ENCODE measurements around the gene CASZ1. TPM values are rescaled to one million over a fixed set of nuclear protein-coding genes. Genes with fewer than 3 reads are reported as not detected.

CASZ1 gene
- polyA plus RNA-seq, 3 donors = 3.0 to 3.7 (median 3.4) TPM

DNA sequence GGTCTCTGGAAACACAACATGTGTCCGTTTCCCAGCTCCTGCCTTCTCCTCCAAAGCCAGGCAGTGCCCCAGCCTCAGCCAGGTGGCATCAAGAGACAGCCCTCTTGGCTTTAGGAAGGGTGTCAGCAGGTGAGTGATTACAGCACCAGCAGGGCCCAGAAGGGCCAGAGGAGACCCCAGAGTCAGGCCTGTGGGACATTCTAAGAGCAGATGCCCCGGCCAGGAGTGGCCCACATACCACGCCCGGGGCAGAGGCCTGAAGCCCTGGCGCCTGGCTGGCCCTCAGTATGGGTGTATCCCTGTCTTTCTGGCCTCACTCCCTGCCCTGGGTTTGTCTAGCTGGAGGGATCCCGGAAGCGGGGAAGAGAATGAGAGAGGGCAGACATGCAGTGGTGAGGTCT, 109.2 kb downstream of the CASZ1 start:
- H3K27ac ChIP-seq (ENCODE audit: low read depth, low read length) = no peak overlapping the region
- 25 to 88% (median 84%) methylated on average over 7 of the region's 7 CpGs for WGBS, 3 donors

DNA sequence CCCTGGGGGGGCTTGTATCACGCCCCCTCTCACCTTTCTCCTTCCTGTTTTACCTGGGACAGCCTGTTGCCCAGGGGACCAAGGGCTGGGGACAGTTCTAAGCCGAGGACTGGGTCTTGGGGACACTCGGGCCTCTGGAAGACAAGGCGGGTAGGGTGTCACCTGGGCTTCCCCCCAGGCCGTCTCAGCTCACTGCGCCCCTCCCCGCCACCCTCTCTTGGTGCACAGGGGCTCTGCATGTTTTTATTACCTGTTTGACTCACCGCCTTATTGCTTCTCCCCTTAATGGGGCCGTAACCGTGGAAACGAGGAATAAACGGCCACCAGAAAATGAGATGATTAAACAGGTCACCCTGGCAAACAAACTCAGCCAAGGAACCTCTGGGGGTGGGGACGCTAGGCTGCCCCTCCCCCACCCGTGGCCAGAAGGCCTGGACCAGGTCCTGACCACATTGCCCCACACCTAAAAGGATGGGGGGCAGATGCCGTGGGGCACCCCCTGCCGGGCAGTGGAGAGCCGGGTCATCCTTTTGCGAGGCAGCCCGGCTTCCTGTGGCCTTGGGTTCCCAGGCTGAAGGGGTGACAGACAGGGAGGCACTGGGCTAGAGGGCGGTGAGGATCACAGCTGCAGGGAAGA, 109.9 kb downstream of the CASZ1 start:
- H3K27ac ChIP-seq (ENCODE audit: low read depth, low read length) = no peak overlapping the region

DNA sequence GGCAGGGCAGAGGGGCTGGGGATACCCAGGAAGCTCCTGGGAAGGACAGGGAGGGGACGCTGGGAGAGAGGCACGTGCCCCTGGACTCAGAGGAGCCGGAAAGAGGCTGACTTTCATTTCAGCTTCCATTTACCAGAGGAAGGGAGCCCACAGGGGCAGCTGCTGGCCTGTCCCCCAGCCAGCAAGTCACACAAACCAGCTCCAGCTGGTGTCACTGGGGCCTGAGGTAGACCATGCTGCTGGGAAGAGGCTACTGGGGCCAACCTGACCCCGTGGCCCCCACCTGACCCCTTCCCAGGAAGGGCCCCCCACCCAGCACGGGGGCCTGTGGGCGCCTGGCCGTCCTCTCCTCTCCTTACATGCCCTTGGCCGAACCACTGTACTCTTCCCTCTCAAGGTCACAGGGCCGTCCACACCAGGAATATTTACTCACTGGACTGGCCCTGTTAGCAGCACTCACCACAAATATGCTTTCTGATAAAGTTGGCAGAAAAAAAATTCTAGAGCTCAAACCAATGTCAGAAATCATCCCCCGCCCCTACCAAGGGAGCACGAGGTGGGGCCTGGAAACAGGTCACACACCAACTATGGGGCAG, 110.5 kb downstream of the CASZ1 start:
- no peak overlapping the region for H3K27ac ChIP-seq (ENCODE audit: low read depth, low read length)
- whole genome bisulfite sequencing, 3 donors = 23 to 76% (median 65%) methylated on average over 11 of the region's 11 CpGs

More for the DNA sequence above, 109.9 kb downstream of the CASZ1 start:
- WGBS, 3 donors = 17 to 73% (median 65%) methylated on average over 17 to 20 of the region's 20 CpGs

DNA sequence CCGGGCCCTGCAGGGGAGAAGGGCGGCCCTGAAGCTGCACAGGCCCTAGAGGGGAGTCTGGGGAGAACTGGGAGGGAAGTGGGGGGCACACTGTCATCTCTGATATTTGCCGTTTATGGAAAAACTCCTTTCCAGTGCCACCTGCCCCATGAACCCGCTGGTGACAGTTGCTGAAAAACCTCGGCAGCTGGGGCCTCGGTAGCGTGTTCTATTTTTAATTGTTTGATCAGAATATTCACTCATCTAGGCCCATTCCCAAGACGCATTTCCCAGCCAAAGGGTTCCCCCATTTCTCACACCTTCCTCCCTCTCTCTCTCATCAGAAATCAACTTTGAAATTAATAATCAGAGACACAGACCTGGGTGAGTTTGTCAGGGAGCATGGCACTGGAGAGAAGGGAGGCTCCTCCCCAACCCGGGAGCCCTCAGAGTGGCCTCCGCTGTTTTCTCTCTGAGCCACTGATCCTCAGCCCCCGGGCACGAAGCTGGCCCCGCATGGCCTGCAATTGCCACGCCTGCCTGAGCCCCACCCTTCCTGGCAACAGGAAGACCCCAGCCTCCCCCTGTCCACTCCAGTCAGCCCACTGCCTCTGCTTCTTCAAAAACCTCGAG, 111.1 kb downstream of the CASZ1 start:
- no peak overlapping the region for H3K27ac ChIP-seq (ENCODE audit: low read depth, low read length)
- 47 to 82% (median 75%) methylated on average over 15 of the region's 15 CpGs for WGBS, 3 donors

DNA sequence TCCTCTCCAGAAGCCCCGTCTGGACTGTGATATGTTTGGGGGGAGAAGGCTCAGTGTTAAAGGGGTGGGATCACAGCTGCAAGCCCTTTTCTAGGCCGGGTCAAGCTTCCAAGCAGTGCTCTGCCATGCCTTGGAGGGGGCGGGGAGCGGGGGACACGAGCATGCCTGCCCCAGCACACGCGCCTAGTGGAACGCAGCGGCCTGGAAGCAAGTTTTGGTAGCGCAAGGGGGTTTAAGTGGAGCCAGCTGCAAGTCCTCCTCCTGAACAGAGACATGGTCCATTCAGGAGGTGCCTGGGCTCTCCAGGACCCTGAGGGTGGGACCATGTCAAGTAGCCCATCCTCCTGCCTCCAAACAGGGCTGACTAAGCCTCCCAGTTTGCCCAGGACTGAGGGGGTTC, 112.2 kb downstream of the CASZ1 start:
- no peak overlapping the region for H3K27ac ChIP-seq (ENCODE audit: low read depth, low read length)
- WGBS, 3 donors = 82 to 91% (median 87%) methylated on average over 10 of the region's 10 CpGs

DNA sequence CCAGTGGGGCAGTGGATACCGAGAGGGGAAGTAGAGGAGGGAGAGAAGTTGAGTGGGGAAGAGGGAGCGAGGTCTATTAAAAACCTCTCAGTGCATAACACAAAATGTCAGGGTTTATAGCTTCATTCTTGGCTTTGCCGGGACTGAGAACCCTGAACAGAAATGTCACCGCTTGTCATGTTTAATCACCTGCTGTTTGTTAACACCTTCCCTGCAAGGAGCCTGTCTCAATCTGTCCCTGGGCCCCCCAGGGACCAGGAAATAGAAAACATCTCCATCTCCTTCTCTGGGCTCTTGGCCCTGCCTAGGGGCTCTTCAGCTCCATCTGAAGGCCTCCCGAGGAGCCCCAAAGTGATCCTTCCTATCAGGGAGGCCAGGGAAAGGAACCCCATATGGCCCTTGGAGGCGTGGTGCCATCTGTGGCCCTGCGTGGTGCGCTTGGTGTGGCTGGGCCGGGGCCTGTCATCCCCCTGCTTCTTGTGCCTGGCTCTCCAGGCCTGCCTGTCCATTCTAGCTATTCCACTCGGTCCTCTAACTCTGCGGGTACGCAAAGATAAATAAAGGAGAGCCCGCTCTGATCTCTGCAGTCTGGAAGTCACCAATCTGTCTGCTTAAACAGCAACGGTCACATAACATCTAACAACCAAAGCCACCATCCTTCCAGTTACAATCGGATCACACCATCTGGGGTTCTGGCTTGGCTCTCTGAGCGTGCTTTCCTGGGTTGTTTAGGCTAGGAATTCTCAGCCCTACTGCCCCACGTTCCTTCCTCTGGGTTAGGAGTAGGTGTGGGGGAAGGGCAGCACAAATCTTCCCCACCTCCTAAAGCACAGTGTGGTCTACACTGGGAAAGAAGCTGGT, 113.8 kb downstream of the CASZ1 start:
- no peak overlapping the region for H3K27ac ChIP-seq (ENCODE audit: low read depth, low read length)
- 51 to 87% (median 80%) methylated on average over 17 of the region's 17 CpGs for WGBS, 3 donors

DNA sequence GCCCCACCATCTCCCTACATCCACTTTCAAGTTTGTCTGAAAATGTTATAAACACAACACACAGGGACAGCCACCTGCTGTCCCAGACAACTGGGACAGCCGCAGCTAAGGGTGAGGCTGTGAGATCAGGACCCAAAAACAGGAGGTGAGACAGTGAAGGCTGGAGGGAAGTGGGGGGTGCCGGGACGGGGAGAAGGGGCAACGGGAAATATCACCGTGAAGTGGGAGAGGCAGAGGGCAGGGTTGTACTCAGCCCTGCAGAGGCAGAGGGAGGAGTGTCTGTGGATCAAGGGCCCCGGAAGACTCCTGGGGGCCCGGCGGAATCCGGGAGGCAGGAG, 114.4 kb downstream of the CASZ1 start:
- WGBS, 3 donors = 34 to 48% (median 47%) methylated on average over 9 of the region's 9 CpGs
- H3K27ac ChIP-seq (ENCODE audit: low read depth, low read length) = no peak overlapping the region

DNA sequence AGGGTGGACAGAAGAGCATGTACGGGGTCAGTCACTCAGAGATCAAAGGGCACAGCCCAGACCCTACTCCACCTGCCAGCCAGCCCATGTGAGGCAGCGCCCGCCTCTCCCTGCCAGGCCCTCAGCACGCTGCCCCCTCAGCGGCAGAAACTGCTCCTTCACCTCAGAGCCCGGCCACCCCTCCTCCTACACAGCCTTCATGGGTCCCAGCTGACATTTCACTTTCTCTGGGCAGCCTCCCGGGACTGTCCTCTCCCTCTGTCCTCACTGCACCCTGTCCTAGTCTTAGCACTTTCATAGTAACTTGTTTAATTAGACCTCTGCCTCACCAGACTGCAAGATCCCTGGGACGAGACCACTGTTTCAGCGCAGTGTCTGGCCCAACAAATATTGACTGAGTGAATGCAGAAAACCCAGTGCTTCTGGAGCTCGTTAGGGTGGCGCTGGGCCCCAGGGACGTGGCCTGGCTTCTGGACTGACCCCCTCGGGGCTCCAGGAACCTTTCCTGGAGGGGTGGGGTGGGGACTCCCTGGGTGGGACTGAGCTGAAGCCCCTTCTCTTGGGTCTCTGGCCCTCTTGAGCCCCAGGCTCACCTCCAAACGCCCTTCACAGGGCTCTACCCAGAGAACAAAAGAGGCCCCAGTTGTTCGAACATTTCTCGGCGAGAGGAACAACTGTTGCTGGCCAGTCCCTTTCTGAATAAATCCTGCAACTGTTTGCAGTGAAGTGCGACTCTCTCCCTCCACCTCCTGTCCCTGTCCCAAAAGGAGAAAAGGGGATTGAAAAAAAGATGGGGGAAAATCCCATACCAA, 114.9 kb downstream of the CASZ1 start:
- WGBS, 3 donors = 56 to 91% (median 77%) methylated on average over 16 to 18 of the region's 18 CpGs
- no peak overlapping the region for H3K27ac ChIP-seq (ENCODE audit: low read depth, low read length)

DNA sequence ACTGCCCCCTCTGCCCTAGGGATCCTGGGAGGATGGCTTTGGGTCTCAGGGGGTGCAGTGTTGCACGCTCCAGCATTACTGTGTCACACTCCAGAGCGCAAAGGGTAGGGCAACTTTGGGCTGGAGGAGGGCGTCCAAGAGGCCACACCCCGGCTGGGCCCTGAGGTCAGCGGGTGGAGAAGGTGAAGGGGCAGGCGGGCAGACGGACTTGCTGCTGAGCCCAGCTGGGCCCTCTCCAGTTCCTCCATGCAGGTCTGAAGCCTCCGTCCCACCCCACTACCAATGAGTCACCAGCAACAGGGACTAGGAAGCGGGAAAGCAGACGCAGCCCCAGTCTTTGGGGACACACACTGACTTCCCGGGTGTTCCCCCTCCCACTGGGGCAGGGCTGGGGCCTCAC, 116.0 kb downstream of the CASZ1 start:
- 66 to 80% (median 77%) methylated on average over 11 of the region's 11 CpGs for WGBS, 3 donors

DNA sequence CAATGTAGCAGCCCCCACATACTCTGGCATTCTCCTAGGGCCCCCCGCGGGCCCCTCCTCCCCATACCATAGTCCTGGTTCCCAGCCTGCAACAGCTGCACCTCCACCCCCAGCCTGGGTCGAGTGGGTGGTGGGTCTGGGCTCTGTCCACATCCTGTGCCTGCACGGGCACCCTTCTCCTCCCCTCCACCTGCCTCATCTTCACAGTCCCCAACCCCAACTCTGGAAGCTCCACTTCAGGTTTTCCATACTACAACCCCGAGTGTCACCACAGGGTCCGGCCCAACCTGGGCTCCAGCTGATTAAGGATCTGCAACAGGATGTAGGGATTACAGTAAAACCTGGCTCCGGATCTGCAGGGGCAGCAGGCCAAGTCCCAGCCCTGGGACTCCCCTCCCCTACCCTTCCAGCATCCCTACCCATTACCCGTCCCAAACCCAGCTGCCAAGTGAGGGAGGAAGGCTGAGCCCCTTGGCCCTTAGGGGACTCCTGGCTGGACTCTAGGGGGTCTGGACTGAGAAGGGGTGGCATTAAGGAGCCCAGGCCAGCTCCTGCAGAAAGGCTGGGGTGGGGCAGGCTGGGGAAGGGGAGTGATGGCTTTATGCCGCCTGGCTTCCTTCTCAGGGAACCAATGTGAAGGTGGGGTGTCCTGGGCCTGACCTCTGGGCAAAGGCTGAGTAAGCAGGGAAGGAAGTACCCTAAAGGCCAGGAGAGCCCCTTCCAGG, 116.8 kb downstream of the CASZ1 start:
- H3K27ac ChIP-seq (ENCODE audit: low read depth, low read length) = no peak overlapping the region
- WGBS, 3 donors = 33 to 51% (median 42%) methylated on average over 9 of the region's 9 CpGs

More for the DNA sequence above, 116.0 kb downstream of the CASZ1 start:
- H3K27ac ChIP-seq (ENCODE audit: low read depth, low read length) = no peak overlapping the region

DNA sequence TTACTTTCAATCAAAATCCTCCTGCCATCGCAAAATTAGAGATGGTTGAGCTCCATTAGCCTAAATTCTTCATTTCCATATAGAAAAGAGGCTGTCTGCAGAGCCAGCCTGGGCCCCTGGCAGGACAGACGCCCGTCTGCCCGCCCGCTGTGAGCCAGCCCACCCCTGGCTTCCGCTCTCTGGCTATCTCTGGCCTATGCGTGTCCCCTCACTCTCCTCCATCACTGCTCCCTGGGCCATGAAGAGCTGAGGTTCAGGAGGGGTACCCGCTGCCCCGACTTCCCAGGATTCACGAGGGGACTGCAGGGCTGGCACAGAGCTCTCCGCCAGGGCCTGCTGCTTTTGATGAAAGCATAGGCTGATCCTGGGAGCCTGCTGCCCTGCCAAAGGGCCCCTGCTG, 117.6 kb downstream of the CASZ1 start:
- 86 to 92% (median 89%) methylated on average over 11 of the region's 11 CpGs for WGBS, 3 donors
- H3K27ac ChIP-seq (ENCODE audit: low read depth, low read length) = no peak overlapping the region

DNA sequence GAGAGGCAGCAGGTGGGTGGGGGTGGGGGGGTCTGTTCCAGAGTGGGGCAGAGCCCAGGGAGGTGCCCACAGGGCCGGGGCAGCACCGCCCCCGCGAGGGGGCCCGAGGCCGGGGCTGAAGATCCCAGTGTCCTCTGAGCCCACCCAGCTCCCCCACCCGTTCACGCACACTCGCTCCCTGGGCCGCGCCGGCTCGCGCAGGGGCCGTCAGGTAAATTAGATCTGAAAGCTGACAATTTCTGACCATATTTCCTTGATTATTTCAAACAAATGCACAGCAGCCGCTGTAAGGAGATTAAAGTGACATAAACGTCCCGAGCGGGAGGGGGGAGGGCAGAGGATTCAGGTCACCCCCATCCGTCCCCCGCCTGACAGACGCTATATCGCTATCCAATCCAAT, 118.0 kb downstream of the CASZ1 start:
- H3K27ac ChIP-seq (ENCODE audit: low read depth, low read length) = no peak overlapping the region

DNA sequence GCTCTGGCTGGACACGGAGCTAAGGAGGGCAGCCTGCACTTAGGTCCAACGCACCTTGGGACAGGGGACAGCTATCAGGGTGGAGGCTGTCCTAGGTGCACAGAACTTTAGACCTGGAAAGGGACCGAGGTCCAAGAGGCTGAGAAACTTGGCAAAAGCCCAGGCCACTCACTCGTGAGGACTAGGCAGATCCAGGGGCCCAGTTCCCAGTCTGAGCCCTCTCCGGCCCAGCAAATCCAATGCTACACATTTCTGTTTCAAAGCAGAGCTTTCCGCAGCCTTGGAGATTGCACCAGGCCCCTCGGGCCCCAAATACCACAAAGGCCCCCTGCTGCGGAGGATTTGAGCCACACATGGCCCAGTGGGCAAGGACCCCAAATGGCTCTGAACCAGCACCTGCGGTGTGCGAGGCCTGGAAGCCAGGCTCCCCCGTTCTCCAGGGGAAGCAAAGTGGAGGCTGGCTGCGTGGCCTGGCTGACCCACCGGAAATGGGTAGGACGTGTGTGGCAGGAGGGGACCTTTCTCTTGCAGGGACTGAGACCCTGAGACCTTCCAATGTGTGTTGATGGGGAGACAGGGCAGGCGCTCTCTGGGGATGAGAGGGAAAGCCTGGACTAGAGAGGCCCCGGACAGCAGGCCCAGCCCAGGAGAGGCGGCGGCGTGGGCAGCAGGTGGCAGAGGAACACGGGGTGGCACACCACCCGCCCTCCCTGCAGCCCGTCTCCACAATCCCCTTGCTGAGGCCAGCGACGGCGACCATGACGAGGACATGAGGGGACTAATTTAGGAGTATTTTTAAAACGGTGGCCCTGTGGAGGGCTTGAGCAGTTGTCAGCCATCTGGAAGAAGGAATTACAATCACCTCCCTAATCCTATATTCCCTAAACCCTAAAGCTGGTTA, 118.7 kb downstream of the CASZ1 start:
- WGBS, 3 donors = 74 to 87% (median 76%) methylated on average over 27 of the region's 27 CpGs
- no peak overlapping the region for H3K27ac ChIP-seq (ENCODE audit: low read depth, low read length)

More for the DNA sequence above, 118.0 kb downstream of the CASZ1 start:
- WGBS, 3 donors = 90 to 92% (median 91%) methylated on average over 22 to 23 of the region's 23 CpGs

DNA sequence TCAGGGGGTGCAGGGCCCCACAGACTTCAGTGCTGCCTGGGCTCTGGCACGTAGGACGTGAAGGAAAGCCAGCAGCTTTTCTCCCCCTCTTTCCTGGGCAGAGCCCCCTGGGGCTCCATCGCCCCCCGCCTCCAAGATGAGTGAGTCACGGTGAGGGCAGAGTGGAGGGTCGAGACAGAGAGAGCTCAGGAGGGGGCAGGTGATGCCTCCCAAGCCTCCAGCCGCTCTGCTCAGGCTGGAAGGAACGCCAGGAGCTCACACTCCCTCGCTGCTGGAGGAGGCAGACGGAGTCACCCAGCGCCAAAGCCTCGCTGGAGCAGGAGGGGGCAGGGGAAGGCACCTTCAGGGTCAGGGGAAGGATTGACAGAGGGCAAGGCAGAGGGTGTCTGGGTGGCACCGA, 119.5 kb downstream of the CASZ1 start:
- H3K27ac ChIP-seq (ENCODE audit: low read depth, low read length) = no peak overlapping the region
- 60 to 76% (median 61%) methylated on average over 12 to 13 of the region's 13 CpGs for WGBS, 3 donors

DNA sequence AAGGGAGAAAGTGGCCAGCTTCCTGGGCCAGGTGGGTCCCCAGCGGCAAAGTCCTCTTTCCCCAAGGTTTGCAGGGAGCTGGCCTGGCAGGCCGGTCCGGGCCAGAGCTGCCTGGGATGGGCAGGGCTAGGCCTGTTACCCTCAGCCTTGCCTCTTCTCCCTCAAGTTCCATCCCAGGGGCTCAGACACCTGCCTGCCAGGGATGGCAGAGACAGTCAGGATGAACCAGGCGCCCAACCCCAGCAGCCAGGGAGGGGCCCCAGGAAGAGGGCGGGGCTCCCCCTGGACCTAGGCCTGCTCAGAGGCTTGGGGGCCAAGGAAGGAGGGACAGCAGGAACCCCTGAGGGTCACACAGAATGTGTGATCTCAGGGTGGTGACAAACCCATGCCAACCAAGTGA, 120.6 kb downstream of the CASZ1 start:
- WGBS, 3 donors = 87 to 94% (median 88%) methylated on average over 5 of the region's 5 CpGs
- no peak overlapping the region for H3K27ac ChIP-seq (ENCODE audit: low read depth, low read length)

DNA sequence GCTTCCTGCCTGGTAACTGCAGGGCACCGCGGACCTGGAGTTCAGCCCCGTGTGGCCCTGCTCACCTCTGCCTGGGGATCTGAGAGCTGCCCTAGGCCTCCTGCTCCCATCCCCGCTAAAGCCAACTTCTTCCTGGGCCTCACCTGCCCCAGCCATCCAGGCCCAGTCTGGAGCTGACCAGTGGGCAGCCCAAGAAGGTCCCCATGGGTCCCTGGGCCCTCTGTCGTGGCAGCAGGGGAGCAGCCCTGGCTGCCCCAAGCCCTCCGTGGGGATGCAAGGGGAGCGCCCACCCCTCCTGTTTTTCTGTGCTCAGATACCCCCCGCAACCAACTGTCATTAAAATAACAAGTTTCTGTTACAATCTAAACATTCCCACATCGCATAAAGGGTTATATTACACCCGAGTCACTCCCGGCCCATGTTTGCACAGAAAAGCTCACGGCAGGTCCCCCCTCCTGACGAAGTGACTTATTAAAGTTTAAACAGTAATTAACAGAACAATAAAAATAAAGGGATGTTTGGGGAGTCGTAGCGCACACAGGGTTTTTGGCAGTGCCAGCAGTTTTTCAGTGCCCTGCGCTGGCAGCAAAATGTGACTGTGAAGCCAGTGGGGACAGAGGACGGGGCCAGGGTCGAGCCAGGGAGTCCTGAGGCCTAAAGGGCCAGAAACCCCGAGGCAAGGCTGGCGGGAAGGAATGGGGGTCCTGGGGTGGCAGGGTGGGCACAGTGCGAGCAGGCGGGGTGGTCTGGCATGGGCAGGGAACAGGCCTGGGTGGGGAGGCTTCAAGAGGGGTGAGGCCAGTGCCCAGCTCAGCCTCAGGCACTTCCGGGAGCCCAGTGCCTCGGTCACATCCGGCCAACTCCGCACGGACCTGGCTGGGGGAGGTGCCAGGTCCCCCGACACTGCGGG, 121.5 kb downstream of the CASZ1 start:
- no peak overlapping the region for H3K27ac ChIP-seq (ENCODE audit: low read depth, low read length)
- 67 to 89% (median 84%) methylated on average over 28 to 29 of the region's 29 CpGs for WGBS, 3 donors
